ENCODE results near the gene WWOX.

WWOX gene

GRCh38 chr16:78955206-78955605 lies 855.8 kb downstream of the WWOX start:
- ATAC-seq = no peak
- no peak for TF ChIP-seq GLIS3 (CRISPR knock-in tag; IDR thresholded peaks at IDR 0.05)
- TF ChIP-seq ISL1 (CRISPR knock-in tag; IDR thresholded peaks at IDR 0.05) = no peak
- no peak for TF ChIP-seq ZFP30 (CRISPR knock-in tag; IDR thresholded peaks at IDR 0.05)
- TF ChIP-seq PPARA (CRISPR knock-in tag; IDR thresholded peaks at IDR 0.05; ENCODE audit: borderline replicate concordance) = no peak

- ATAC-seq = no peak
- TF ChIP-seq TCF4 (CRISPR knock-in tag; IDR thresholded peaks at IDR 0.05; ENCODE audit: borderline replicate concordance) = no peak
- TF ChIP-seq ARNTL (CRISPR knock-in tag; IDR thresholded peaks at IDR 0.05; ENCODE audit: borderline replicate concordance, low read depth) = no peak
- TF ChIP-seq CREB5 (CRISPR knock-in tag; IDR thresholded peaks at IDR 0.05; ENCODE audit: low read depth) = no peak
- TF ChIP-seq CSDC2 (CRISPR knock-in tag; IDR thresholded peaks at IDR 0.05) = no peak
- no peak for TF ChIP-seq PPARA (CRISPR knock-in tag; IDR thresholded peaks at IDR 0.05; ENCODE audit: borderline replicate concordance)
- TF ChIP-seq GLIS3 (CRISPR knock-in tag; IDR thresholded peaks at IDR 0.05) = no peak
- no peak for TF ChIP-seq ZC3H10 (CRISPR knock-in tag; IDR thresholded peaks at IDR 0.05)
- TF ChIP-seq BACH2 (CRISPR knock-in tag; IDR thresholded peaks at IDR 0.05; ENCODE audit: borderline replicate concordance) = no peak
- no peak for TF ChIP-seq SNAI2 (CRISPR knock-in tag; IDR thresholded peaks at IDR 0.05)
- TF ChIP-seq ZNF565 (CRISPR knock-in tag; conservative IDR thresholded peaks at IDR 0.05; ENCODE audit: low read depth) = no peak
- no peak for TF ChIP-seq POU6F1 (CRISPR knock-in tag; IDR thresholded peaks at IDR 0.05; ENCODE audit: borderline replicate concordance, low read depth)
- TF ChIP-seq ZFP3 (CRISPR knock-in tag; IDR thresholded peaks at IDR 0.05) = no peak
- no peak for TF ChIP-seq ESRRG (CRISPR knock-in tag; IDR thresholded peaks at IDR 0.05)
- no peak for TF ChIP-seq TSHZ2 (CRISPR knock-in tag; IDR thresholded peaks at IDR 0.05)
- no peak for TF ChIP-seq CSRNP3 (CRISPR knock-in tag; IDR thresholded peaks at IDR 0.05)
- TF ChIP-seq ZNF70 (CRISPR knock-in tag; IDR thresholded peaks at IDR 0.05) = no peak
- no peak for TF ChIP-seq ISL1 (CRISPR knock-in tag; IDR thresholded peaks at IDR 0.05)
- TF ChIP-seq PATZ1 (CRISPR knock-in tag; IDR thresholded peaks at IDR 0.05; ENCODE audit: borderline replicate concordance) = no peak
- no peak for TF ChIP-seq ZFP30 (CRISPR knock-in tag; IDR thresholded peaks at IDR 0.05)
Observed at GRCh38 chr16:78956859-78957258, 857.4 kb downstream of the WWOX start.

- TF ChIP-seq RARB (CRISPR knock-in tag; IDR thresholded peaks at IDR 0.05) = no peak
- no peak for TF ChIP-seq ZNF8 (CRISPR knock-in tag; IDR thresholded peaks at IDR 0.05)
- no peak for TF ChIP-seq TSHZ2 (CRISPR knock-in tag; IDR thresholded peaks at IDR 0.05)
- no peak for TF ChIP-seq TCF4 (CRISPR knock-in tag; IDR thresholded peaks at IDR 0.05; ENCODE audit: borderline replicate concordance)
- TF ChIP-seq ZFP3 (CRISPR knock-in tag; IDR thresholded peaks at IDR 0.05) = no peak
- ATAC-seq = no peak
Observed at GRCh38 chr16:78957317-78958100, 858.1 kb downstream of the WWOX start.

Measured in SK-N-SH treated with all-trans-retinoic acid at 6 μM for 48 hours (cell line).